SKM-1 (cell line): ENCODE data around the gene LRP1-AS.
A peak's percentile ranks its signal among the peaks of the same experiment; 100 is the strongest.

Source experiments
- DNase-seq: peaks from one replicate; lab custom pipeline; 2025; ENCODE audit not compliant: unreplicated experiment; lab: John Stamatoyannopoulos, UW

The LRP1-AS gene

GRCh38 chr12:57180321-57180989 lies 33.0 kb upstream of the LRP1-AS start:
- DNase-seq = no peak

GRCh38 chr12:57179331-57180086 lies 32.1 kb upstream of the LRP1-AS start:
- no peak for DNase-seq

- no peak for DNase-seq
Measured at GRCh38 chr12:57178213-57178612, 30.8 kb upstream of the LRP1-AS start.

- DNase-seq = no peak
Measured at GRCh38 chr12:57177354-57177753, 29.9 kb upstream of the LRP1-AS start.

- DNase-seq = no peak
Measured at GRCh38 chr12:57176846-57177245, 29.4 kb upstream of the LRP1-AS start.

GRCh38 chr12:57176139-57176477 lies 28.7 kb upstream of the LRP1-AS start:
- DNase-seq = no peak

GRCh38 chr12:57175428-57176138 lies 28.2 kb upstream of the LRP1-AS start:
- DNase-seq = peak; percentile 8

- DNase-seq = no peak
Measured at GRCh38 chr12:57173683-57174082, 26.3 kb upstream of the LRP1-AS start.

- DNase-seq = no peak
Measured at GRCh38 chr12:57173089-57173488, 25.7 kb upstream of the LRP1-AS start.

- DNase-seq = no peak
Measured at GRCh38 chr12:57171668-57172067, 24.2 kb upstream of the LRP1-AS start.

GRCh38 chr12:57170927-57171326 lies 23.5 kb upstream of the LRP1-AS start:
- no peak for DNase-seq

GRCh38 chr12:57170408-57170807 lies 23.0 kb upstream of the LRP1-AS start:
- DNase-seq = no peak

GRCh38 chr12:57169969-57170368 lies 22.6 kb upstream of the LRP1-AS start:
- DNase-seq = no peak

- no peak for DNase-seq
Measured at GRCh38 chr12:57169046-57169795, 21.8 kb upstream of the LRP1-AS start.

- DNase-seq = no peak
Measured at GRCh38 chr12:57168058-57168457, 20.6 kb upstream of the LRP1-AS start.

- DNase-seq = no peak
Measured at GRCh38 chr12:57166971-57167371, 19.6 kb upstream of the LRP1-AS start.

- DNase-seq = no peak
Measured at GRCh38 chr12:57165741-57166140, 18.3 kb upstream of the LRP1-AS start.

- DNase-seq = no peak
Measured at GRCh38 chr12:57164966-57165625, 17.7 kb upstream of the LRP1-AS start.

GRCh38 chr12:57164454-57164853 lies 17.0 kb upstream of the LRP1-AS start:
- no peak for DNase-seq

GRCh38 chr12:57162553-57163125 lies 15.2 kb upstream of the LRP1-AS start:
- DNase-seq = peak; percentile 20

GRCh38 chr12:57161491-57161890 lies 14.1 kb upstream of the LRP1-AS start:
- no peak for DNase-seq
